Hematopoietic multipotent progenitor cell (in vitro differentiated cells): ENCODE measurements around the gene AEN. TPM values are rescaled to one million over a fixed set of nuclear protein-coding genes. Genes with fewer than 3 reads are reported as not detected.

Experiments
- DNase-seq, 3 donors: peaks; one replicate each; pipeline ENCODE4 v3.0.0-alpha.2; 2011 to 2015; ENCODE audit warnings: low read depth in 2 of 3, low spot score in 2 of 3
- total RNA-seq: library from RNA; depleted of rRNA; stranded (reverse); fragments of >200 nt; gene quantifications from one replicate; pipeline ENCODE4 v1.2.3, GENCODE V29; 2012

The AEN gene
- total RNA-seq, 1 donor: 22.9 TPM

- DNase-seq: no peak
Observed at GRCh38 chr15:88649286-88649733, 28.2 kb downstream of the AEN start.

- no peak for DNase-seq
Observed at GRCh38 chr15:88649753-88650551, 28.8 kb downstream of the AEN start.

GRCh38 chr15:88650556-88650955 lies 29.4 kb downstream of the AEN start:
- DNase-seq: no peak

- no peak for DNase-seq
Observed at GRCh38 chr15:88651136-88651732, 30.1 kb downstream of the AEN start.

GRCh38 chr15:88651971-88652370 lies 30.8 kb downstream of the AEN start:
- no peak for DNase-seq

GRCh38 chr15:88652456-88653199 lies 31.5 kb downstream of the AEN start:
- no peak for DNase-seq

GRCh38 chr15:88653200-88654064 lies 32.3 kb downstream of the AEN start:
- DNase-seq: no peak

- no peak for DNase-seq
Observed at GRCh38 chr15:88654430-88655102, 33.4 kb downstream of the AEN start.

- DNase-seq: no peak
Observed at GRCh38 chr15:88655103-88655553, 34.0 kb downstream of the AEN start.

GRCh38 chr15:88655800-88656488 lies 34.8 kb downstream of the AEN start:
- DNase-seq: no peak

GRCh38 chr15:88656760-88657221 lies 35.7 kb downstream of the AEN start:
- no peak for DNase-seq

GRCh38 chr15:88657326-88658069 lies 36.4 kb downstream of the AEN start:
- peak in 1 of 3 donors; percentile 42 for DNase-seq

- no peak for DNase-seq
Observed at GRCh38 chr15:88658070-88658965, 37.2 kb downstream of the AEN start.

GRCh38 chr15:88658972-88659931 lies 38.1 kb downstream of the AEN start:
- DNase-seq: no peak

GRCh38 chr15:88661041-88661700 lies 40.0 kb downstream of the AEN start:
- no peak for DNase-seq
